MM.1S (cell line): ENCODE results near the gene STS.

Source experiments
- EZH2 ChIP-seq: fragments of 300-600 bp; sonication (generic); optimal IDR thresholded peaks from 2 replicates; pipeline ENCODE3; 2017; ENCODE audit warnings: low read depth, mild to moderate bottlenecking, antibody characterized with exemption, low read length, mixed read lengths
- TF ChIP-seq, protein P1 (sequence below): fragments of 300-600 bp; sonication (generic); IDR thresholded peaks from 2 replicates; pipeline ENCODE4 v1.5.1; 2016; ENCODE audit warnings: antibody characterized with exemption, low read length, mixed read lengths

DNA sequence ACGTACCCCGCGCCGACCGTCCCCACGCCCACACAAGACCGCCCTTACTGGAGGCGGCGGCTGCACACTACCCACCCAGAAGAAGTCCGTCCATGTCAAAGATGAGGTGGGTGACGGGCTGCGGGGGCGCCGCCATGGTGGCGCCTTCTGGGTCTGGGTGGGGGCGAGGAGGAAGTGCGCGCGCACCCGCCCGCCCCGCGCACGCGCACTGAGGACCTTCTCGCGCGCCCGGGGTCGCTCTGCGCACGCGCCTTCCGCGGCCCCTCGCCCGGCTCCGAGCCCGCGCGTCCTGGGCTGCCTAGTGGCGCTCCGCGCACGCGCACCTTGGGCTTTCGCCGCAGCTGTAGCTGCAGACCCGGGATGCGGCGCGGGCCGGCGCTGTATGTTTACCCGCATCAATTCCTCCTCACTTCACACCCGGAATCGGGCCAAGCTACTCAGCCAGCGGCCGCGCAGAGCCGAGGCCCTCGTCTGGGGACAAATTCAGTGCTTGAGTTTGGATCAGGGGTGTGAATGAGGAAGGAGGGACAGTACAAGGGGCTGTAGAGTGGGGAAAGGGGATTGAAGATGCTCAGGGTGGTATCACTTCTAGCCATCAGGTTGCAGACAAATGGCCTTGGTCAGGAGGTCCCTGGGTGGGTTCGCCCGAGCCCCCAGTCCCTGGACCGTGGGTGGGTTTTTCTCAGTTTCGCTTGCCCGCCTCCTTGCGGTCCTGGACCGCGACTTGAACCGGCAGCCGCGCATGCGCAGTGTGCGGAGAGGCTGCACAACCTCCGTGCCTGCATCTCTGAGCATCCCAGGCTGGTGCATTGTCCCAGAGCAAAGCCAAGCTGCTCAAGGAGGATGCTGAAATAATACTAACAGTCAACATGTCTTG lies 704 bp downstream of the STS start, which contains the start of gene PUDP:
- TF ChIP-seq EZH2, result no peak
- TF ChIP-seq, protein P1, sequence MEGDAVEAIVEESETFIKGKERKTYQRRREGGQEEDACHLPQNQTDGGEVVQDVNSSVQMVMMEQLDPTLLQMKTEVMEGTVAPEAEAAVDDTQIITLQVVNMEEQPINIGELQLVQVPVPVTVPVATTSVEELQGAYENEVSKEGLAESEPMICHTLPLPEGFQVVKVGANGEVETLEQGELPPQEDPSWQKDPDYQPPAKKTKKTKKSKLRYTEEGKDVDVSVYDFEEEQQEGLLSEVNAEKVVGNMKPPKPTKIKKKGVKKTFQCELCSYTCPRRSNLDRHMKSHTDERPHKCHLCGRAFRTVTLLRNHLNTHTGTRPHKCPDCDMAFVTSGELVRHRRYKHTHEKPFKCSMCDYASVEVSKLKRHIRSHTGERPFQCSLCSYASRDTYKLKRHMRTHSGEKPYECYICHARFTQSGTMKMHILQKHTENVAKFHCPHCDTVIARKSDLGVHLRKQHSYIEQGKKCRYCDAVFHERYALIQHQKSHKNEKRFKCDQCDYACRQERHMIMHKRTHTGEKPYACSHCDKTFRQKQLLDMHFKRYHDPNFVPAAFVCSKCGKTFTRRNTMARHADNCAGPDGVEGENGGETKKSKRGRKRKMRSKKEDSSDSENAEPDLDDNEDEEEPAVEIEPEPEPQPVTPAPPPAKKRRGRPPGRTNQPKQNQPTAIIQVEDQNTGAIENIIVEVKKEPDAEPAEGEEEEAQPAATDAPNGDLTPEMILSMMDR, result peak; percentile 24
